Colonic mucosa (tissue), 4 donors: ENCODE data around the gene CMYA5. TPM values are rescaled to one million over a fixed set of nuclear protein-coding genes. Genes with fewer than 3 reads are reported as not detected.
"Not testable (repeated sequence)": the region's sequence is repeated elsewhere in the genome, so short reads cannot be mapped to it uniquely, and the experiment has no call there.

Source experiments
- DNase-seq: peaks from one replicate; pipeline ENCODE4 v3.0.0-alpha.2; 2020
- H3K27ac ChIP-seq: fragments of 200-600 bp; one replicate; pipeline ENCODE4 v1.8.0; 2021
- H3K27me3 ChIP-seq: fragments of 200-600 bp; one replicate; pipeline ENCODE4 v1.8.0; 2021
- H3K36me3 ChIP-seq: fragments of 200-600 bp; one replicate; pipeline ENCODE4 v1.8.0; 2021
- H3K4me1 ChIP-seq: fragments of 200-600 bp; one replicate; pipeline ENCODE4 v1.8.0; 2021; ENCODE audit warnings: mild to moderate bottlenecking
- H3K4me3 ChIP-seq: fragments of 200-600 bp; one replicate; pipeline ENCODE4 v1.8.0; 2021
- H3K9ac ChIP-seq, 2 donors: one replicate each; pipeline ENCODE4 v1.7.0; 2013; ENCODE audit warnings: control low read depth in 2 of 2, low read depth in 2 of 2, low read length in 2 of 2
- H3K9me3 ChIP-seq: fragments of 200-600 bp; one replicate; pipeline ENCODE4 v1.8.0; 2021
- intact Hi-C: fragments of 100-400 bp; cut with DNase I; formaldehyde crosslinking; loops from one replicate; pipeline ENCODE4 v1.14.1; 2022
- total RNA-seq, 2 donors: library from RNA; stranded (reverse); fragmentation: NEBNext Ultra II Directional in 1 of 2; extraction: Animal tissue kit (Norgen Biotek cat#: 25700) in 1 of 2; gene quantifications; one replicate each; pipeline ENCODE4 v1.2.1, GENCODE V29; 2021
- TF ChIP-seq, protein P1 (sequence below): fragments of 200-600 bp; IDR thresholded peaks from one replicate; pipeline ENCODE4 v1.8.0; 2022; ENCODE audit warnings: antibody characterized with exemption, mild to moderate bottlenecking
- donor health status: healthy.
- donor health status: DM: no; HTN: no; CAD: no.
- donor health status: DM: no; HTN: no; CAD: no.

The CMYA5 gene
- total RNA-seq, 2 donors from 2014 or later = 0.30 to 0.66 TPM

- H3K4me3 ChIP-seq = no peak overlapping the region
- no peaks in the 10 kb centered on the region for H3K9me3 ChIP-seq
- no peaks in the 10 kb centered on the region for H3K27me3 ChIP-seq
- intact Hi-C loops = no loop called here
- no peaks in the 10 kb centered on the region for H3K36me3 ChIP-seq
- H3K4me1 ChIP-seq = no peaks in the 10 kb centered on the region
- DNase-seq = no peak
- H3K27ac ChIP-seq = no peak overlapping the region
- H3K9ac ChIP-seq = no peak overlapping the region
- TF ChIP-seq, protein P1, sequence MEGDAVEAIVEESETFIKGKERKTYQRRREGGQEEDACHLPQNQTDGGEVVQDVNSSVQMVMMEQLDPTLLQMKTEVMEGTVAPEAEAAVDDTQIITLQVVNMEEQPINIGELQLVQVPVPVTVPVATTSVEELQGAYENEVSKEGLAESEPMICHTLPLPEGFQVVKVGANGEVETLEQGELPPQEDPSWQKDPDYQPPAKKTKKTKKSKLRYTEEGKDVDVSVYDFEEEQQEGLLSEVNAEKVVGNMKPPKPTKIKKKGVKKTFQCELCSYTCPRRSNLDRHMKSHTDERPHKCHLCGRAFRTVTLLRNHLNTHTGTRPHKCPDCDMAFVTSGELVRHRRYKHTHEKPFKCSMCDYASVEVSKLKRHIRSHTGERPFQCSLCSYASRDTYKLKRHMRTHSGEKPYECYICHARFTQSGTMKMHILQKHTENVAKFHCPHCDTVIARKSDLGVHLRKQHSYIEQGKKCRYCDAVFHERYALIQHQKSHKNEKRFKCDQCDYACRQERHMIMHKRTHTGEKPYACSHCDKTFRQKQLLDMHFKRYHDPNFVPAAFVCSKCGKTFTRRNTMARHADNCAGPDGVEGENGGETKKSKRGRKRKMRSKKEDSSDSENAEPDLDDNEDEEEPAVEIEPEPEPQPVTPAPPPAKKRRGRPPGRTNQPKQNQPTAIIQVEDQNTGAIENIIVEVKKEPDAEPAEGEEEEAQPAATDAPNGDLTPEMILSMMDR = no peak
Measured at GRCh38 chr5:79759848-79760247, 70.2 kb downstream of the CMYA5 start.

DNA sequence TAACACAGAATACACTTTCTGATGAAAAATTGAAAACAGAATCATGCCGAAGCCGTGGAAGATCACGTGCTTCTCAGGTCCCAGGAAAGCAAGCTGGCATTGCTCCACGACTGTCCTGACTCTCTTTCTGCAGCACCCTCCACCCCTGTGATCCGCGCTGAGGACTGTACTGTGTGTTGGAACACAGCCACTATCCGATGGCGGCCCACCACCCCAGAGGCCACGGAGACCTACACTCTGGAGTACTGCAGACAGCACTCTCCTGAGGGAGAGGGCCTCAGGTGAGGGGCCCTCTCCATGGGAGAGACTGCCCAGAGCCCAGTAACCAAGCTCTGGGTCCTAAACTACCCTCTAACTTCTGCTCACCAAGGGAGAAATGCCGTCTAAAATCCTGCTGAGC, 73.3 kb downstream of the CMYA5 start:
- Histone ChIP-seq H3K4me3 (no peak overlapping the region), H3K27ac (no peak overlapping the region), H3K27me3 (no peaks in the 10 kb centered on the region), H3K9ac (no peak overlapping the region), H3K36me3 (no peaks in the 10 kb centered on the region), H3K4me1 (no peaks in the 10 kb centered on the region), H3K9me3 (no peaks in the 10 kb centered on the region)
- no peak for DNase-seq
- TF ChIP-seq, protein P1 = no peak
- intact Hi-C loops = no loop called here

GRCh38 chr5:79764147-79764546, 74.5 kb downstream of the CMYA5 start:
- DNase-seq, H3K4me1 ChIP-seq, H3K27me3 ChIP-seq, intact Hi-C loops, H3K4me3 ChIP-seq, H3K9me3 ChIP-seq, H3K27ac ChIP-seq, H3K36me3 ChIP-seq, H3K9ac ChIP-seq: not testable (repeated sequence)

DNA sequence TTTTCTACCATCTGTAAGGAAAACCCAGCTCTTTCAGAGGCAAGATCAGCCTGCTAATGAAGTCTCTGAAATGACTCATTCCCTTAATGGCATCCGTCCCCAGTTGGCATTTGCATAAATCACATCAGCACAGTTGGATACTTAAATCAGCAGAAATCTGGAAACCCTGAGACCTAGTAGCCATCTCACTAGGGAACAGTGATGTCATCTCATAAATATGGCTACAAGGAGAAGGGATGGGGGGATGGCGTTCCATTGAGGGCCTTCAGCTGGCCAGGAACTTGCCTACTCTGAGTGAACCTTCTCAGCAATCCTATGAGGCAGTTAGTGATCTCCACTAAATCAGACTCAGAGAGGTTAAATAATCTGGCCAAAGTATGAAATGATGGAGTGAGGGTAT, 81.8 kb downstream of the CMYA5 start:
- intact Hi-C loops = no loop called here

GRCh38 chr5:79772651-79773050, 83.0 kb downstream of the CMYA5 start:
- H3K9ac ChIP-seq = no peak overlapping the region
- no peak overlapping the region for H3K4me3 ChIP-seq
- intact Hi-C loops = no loop called here
- H3K4me1 ChIP-seq = no peaks in the 10 kb centered on the region
- no peak for DNase-seq
- H3K27me3 ChIP-seq = no peaks in the 10 kb centered on the region
- no peaks in the 10 kb centered on the region for H3K9me3 ChIP-seq
- H3K27ac ChIP-seq = no peak overlapping the region
- TF ChIP-seq, protein P1 = no peak
- H3K36me3 ChIP-seq = no peaks in the 10 kb centered on the region

More for the DNA sequence above, 81.8 kb downstream of the CMYA5 start:
- no peaks in the 10 kb centered on the region for H3K4me1 ChIP-seq
- H3K27ac ChIP-seq = no peak overlapping the region
- no peaks in the 10 kb centered on the region for H3K9me3 ChIP-seq
- H3K27me3 ChIP-seq = no peaks in the 10 kb centered on the region
- H3K4me3 ChIP-seq = no peak overlapping the region
- H3K36me3 ChIP-seq = no peaks in the 10 kb centered on the region
- no peak for DNase-seq
- TF ChIP-seq, protein P1 = no peak
- H3K9ac ChIP-seq = no peak overlapping the region

GRCh38 chr5:79773612-79774011, 84.0 kb downstream of the CMYA5 start:
- Histone ChIP-seq H3K27me3 (no peaks in the 10 kb centered on the region), H3K9me3 (no peaks in the 10 kb centered on the region), H3K4me1 (no peaks in the 10 kb centered on the region), H3K4me3 (no peak overlapping the region), H3K36me3 (no peaks in the 10 kb centered on the region), H3K27ac (no peak overlapping the region), H3K9ac (no peak overlapping the region)
- TF ChIP-seq, protein P1 = no peak
- no peak for DNase-seq
- intact Hi-C loops = no loop called here
